WTC11 (cell line): ENCODE data around the gene KRTAP21-1. TPM values are rescaled to one million over a fixed set of nuclear protein-coding genes. Genes with fewer than 3 reads are reported as not detected.

Source experiments
- ATAC-seq: fragments of 200-7000 bp; cut with Tn5 transposase; 2 replicates; pipeline ENCODE4 v1.10.0; 2021; ENCODE audit warnings: mild to moderate bottlenecking, moderate library complexity
- CTCF ChIA-PET: fragments of 300-600 bp; sonication (Branson Sonifier 250); formaldehyde crosslinking; loops from one replicate; lab custom pipeline; 2021; ENCODE audit warnings: antibody characterized with exemption; lab: Charles Lee
- POLR2A ChIA-PET: fragments of 350-600 bp; sonication (Branson Sonifier 250); formaldehyde crosslinking; loops from one replicate; lab custom pipeline; 2021; ENCODE audit warnings: antibody characterized with exemption; lab: Charles Lee
- DNase-seq: peaks from one replicate; pipeline ENCODE4 v3.0.0; 2021; ENCODE audit warnings: low spot score
- H3K27ac Mint-ChIP-seq: 2 replicates; pipeline ENCODE4 v1.8.0; 2021; ENCODE audit warnings: mixed read lengths
- H3K27me3 Mint-ChIP-seq: 2 replicates; pipeline ENCODE4 v1.8.0; 2021; ENCODE audit warnings: low read depth, mild to moderate bottlenecking, moderate library complexity, mixed read lengths
- H3K36me3 Mint-ChIP-seq: 2 replicates; pipeline ENCODE4 v1.8.0; 2021; ENCODE audit warnings: mixed read lengths
- H3K4me1 Mint-ChIP-seq: 2 replicates; pipeline ENCODE4 v1.8.0; 2022; ENCODE audit warnings: mixed read lengths
- H3K4me3 Mint-ChIP-seq: 2 replicates; pipeline ENCODE4 v1.8.0; 2021; ENCODE audit warnings: mild to moderate bottlenecking, moderate library complexity, mixed read lengths
- H3K9me3 Mint-ChIP-seq: 2 replicates; pipeline ENCODE4 v1.8.0; 2021; ENCODE audit warnings: mixed read lengths
- AR ChIP-seq: fragments of 250-450 bp; sonication (Bioruptor Pico); IDR thresholded peaks from 2 replicates; pipeline ENCODE4 v1.9.0; 2021; ENCODE audit warnings: mild to moderate bottlenecking
- ATF6 ChIP-seq: sonication (generic); formaldehyde crosslinking; IDR thresholded peaks from 2 replicates; pipeline ENCODE4 v1.8.1; 2023; ENCODE audit warnings: mild to moderate bottlenecking, missing genetic modification reagents
- CREB1 ChIP-seq: sonication (generic); formaldehyde crosslinking; IDR thresholded peaks from 2 replicates; pipeline ENCODE4 v1.8.0; 2023; ENCODE audit warnings: mild to moderate bottlenecking, missing genetic modification reagents
- CTCF ChIP-seq: fragments of 200-600 bp; IDR thresholded peaks from 2 replicates; pipeline ENCODE4 v1.8.0; 2022; ENCODE audit warnings: antibody characterized with exemption
- FOXK1 ChIP-seq: sonication (generic); formaldehyde crosslinking; IDR thresholded peaks from 2 replicates; pipeline ENCODE4 v1.8.0; 2022; ENCODE audit warnings: mild to moderate bottlenecking, moderate library complexity, missing genetic modification reagents
- MAX ChIP-seq: sonication (generic); formaldehyde crosslinking; IDR thresholded peaks from 2 replicates; pipeline ENCODE4 v1.8.0; 2022; ENCODE audit warnings: mild to moderate bottlenecking, missing genetic modification reagents
- NFE2L1 ChIP-seq: sonication (generic); formaldehyde crosslinking; IDR thresholded peaks from 2 replicates; pipeline ENCODE4 v1.8.1; 2023; ENCODE audit warnings: missing genetic modification reagents
- SMAD4 ChIP-seq: sonication (generic); formaldehyde crosslinking; IDR thresholded peaks from 2 replicates; pipeline ENCODE4 v1.8.0; 2022; ENCODE audit warnings: mild to moderate bottlenecking, missing genetic modification reagents
- STAT6 ChIP-seq: sonication (generic); formaldehyde crosslinking; conservative IDR thresholded peaks from 2 replicates; pipeline ENCODE4 v1.8.1; 2023; ENCODE audit warnings: mild to moderate bottlenecking, low read depth, missing genetic modification reagents, moderate library complexity
- TEAD4 ChIP-seq: sonication (generic); formaldehyde crosslinking; IDR thresholded peaks from 2 replicates; pipeline ENCODE4 v1.8.0; 2022; ENCODE audit warnings: mild to moderate bottlenecking, missing genetic modification reagents
- ZNF121 ChIP-seq: sonication (generic); formaldehyde crosslinking; IDR thresholded peaks from 2 replicates; pipeline ENCODE4 v1.8.0; 2023; ENCODE audit warnings: missing genetic modification reagents
- ZNF263 ChIP-seq: sonication (generic); formaldehyde crosslinking; IDR thresholded peaks from 2 replicates; pipeline ENCODE4 v1.8.1; 2022; ENCODE audit warnings: low read depth, mild to moderate bottlenecking, moderate library complexity, missing genetic modification reagents
- ZNF396 ChIP-seq: fragments of 250-450 bp; sonication (Bioruptor Pico); IDR thresholded peaks from 2 replicates; pipeline ENCODE4 v1.8.0; 2021; ENCODE audit warnings: mild to moderate bottlenecking, moderate library complexity, borderline replicate concordance
- ZNF416 ChIP-seq: fragments of 250-450 bp; sonication (Bioruptor Pico); IDR thresholded peaks from 2 replicates; pipeline ENCODE4 v1.9.0; 2021; ENCODE audit warnings: mild to moderate bottlenecking, inconsistent platforms
- ZNF671 ChIP-seq: fragments of 250-450 bp; sonication (Bioruptor Pico); IDR thresholded peaks from 2 replicates; pipeline ENCODE4 v1.8.0; 2021; ENCODE audit warnings: mild to moderate bottlenecking
- total RNA-seq: library from RNA; stranded (reverse); gene quantifications from 3 replicates; pipeline ENCODE4 v1.2.3, GENCODE V29; 2021

Gene KRTAP21-1
- total RNA-seq, 1 experiment from 2014 or later, result not detected

GRCh38 chr21:30793581-30794314 is 38.5 kb upstream of the KRTAP21-1 start (continued):
- TF ChIP-seq ZNF396, result no peak
- no peak for TF ChIP-seq CREB1 (CRISPR knock-in tag)
- TF ChIP-seq AR, result no peak
- TF ChIP-seq ZNF671 (CRISPR knock-in tag), result no peak
- no peak for TF ChIP-seq MAX (CRISPR knock-in tag)

GRCh38 chr21:30779249-30779648 is 24.0 kb upstream of the KRTAP21-1 start:
- Mint-ChIP-seq H3K27ac (no peak overlapping the region), H3K27me3 (no peaks in the 10 kb centered on the region), H3K9me3 (peaks cover 16% of the 10 kb centered on the region), H3K4me1 (no peaks in the 10 kb centered on the region), H3K4me3 (no peak overlapping the region), H3K36me3 (no peaks in the 10 kb centered on the region)
- TF ChIP-seq FOXK1 (CRISPR knock-in tag) (no peak), ZNF416 (CRISPR knock-in tag) (no peak), NFE2L1 (no peak), ZNF121 (CRISPR knock-in tag) (no peak), TEAD4 (CRISPR knock-in tag) (no peak), SMAD4 (CRISPR knock-in tag) (no peak), ATF6 (CRISPR knock-in tag) (no peak), ZNF263 (CRISPR knock-in tag) (no peak), CTCF (no peak), STAT6 (CRISPR knock-in tag) (no peak)
- no peak for ATAC-seq
- no peak for DNase-seq
- ChIA-PET CTCF (interaction anchor here (0.8 kb wide), 1 partner anchor 9 kb away, joined by 4 read pairs; no protein-coding TSS in a partner anchor), POLR2A (no interaction called here)
